GM12878 (cell line): ENCODE measurements around the gene TRIM54. TPM values are rescaled to one million over a fixed set of nuclear protein-coding genes. Genes with fewer than 3 reads are reported as not detected.

Experiments
- ATAC-seq: fragments of 200-7000 bp; cut with Tn5 transposase; 3 replicates; pipeline ENCODE4 v1.9.1; 2020; ENCODE audit warnings: mild to moderate bottlenecking, moderate library complexity
- BruUV-seq: library from RNA; stranded (reverse); fragments of 400-500 nt; replicated peaks from 2 replicates; lab custom pipeline; 2021; lab: Mats Ljungman, UMichigan
- CTCF ChIA-PET: fragments of 300-600 bp; sonication (Branson Sonifier 250); formaldehyde crosslinking; extraction: SDS; loops from one replicate; lab custom pipeline; 2021; ENCODE audit warnings: inconsistent platforms; lab: Yijun Ruan, JAX
- POLR2A ChIA-PET: fragments of 350-600 bp; formaldehyde crosslinking; extraction: SDS; loops from one replicate; lab custom pipeline; 2021; ENCODE audit warnings: inconsistent platforms; lab: Charles Lee
- RAD21 ChIA-PET: fragments of 300-600 bp; sonication (Branson Sonifier 250); formaldehyde crosslinking; loops from one replicate; lab custom pipeline; 2023; ENCODE audit warnings: antibody characterized with exemption; ENCODE audit not compliant: unreplicated experiment; lab: Charles Lee
- SMC1A ChIA-PET: fragments of 300-600 bp; sonication (Branson Sonifier 250); formaldehyde crosslinking; loops from one replicate; lab custom pipeline; 2023; ENCODE audit not compliant: unreplicated experiment, uncharacterized antibody; lab: Charles Lee
- DNase-seq: peaks from one replicate; pipeline ENCODE4 v3.0.0-alpha.2; 2011; ENCODE audit warnings: low read depth, low spot score
- FAIRE-seq: peaks from 3 replicates; lab custom pipeline; 2011; peaks lifted over from hg19 to GRCh38; lab: Jason Lieb, UNC
- H2AFZ ChIP-seq: 2 replicates; pipeline ENCODE4 v1.6.0; 2011; ENCODE audit warnings: low read depth, low read length, control low read depth; ENCODE audit not compliant: control insufficient read depth
- H3K27ac ChIP-seq: 2 replicates; pipeline ENCODE4 v1.5.1; 2011; ENCODE audit warnings: control low read depth; ENCODE audit not compliant: control insufficient read depth, insufficient read depth
- H3K27me3 ChIP-seq, 2 experiments: replicated peaks in 1 of 2; 2 replicates each; pipeline versions ENCODE4 v1.6.0 to v1.6.1; 2011; ENCODE audit warnings: low read length in 1 of 2; ENCODE audit not compliant: control insufficient read depth in 2 of 2, insufficient read depth in 2 of 2
- H3K36me3 ChIP-seq, 2 experiments: 2 replicates each; pipeline ENCODE4 v1.5.1; 2011; ENCODE audit warnings: low read length in 1 of 2; ENCODE audit not compliant: control insufficient read depth in 2 of 2, insufficient read depth in 2 of 2
- H3K4me1 ChIP-seq: 2 replicates; pipeline ENCODE4 v1.6.1; 2011; ENCODE audit warnings: mild to moderate bottlenecking, low read length, moderate library complexity, mixed read lengths; ENCODE audit not compliant: control insufficient read depth, insufficient read depth
- H3K4me2 ChIP-seq: 2 replicates; pipeline ENCODE4 v1.6.0; 2011; ENCODE audit warnings: control low read depth; ENCODE audit not compliant: control insufficient read depth, insufficient read depth
- H3K4me3 ChIP-seq: fragments of 200-600 bp; sonication (generic); 2 replicates; pipeline ENCODE4 v1.5.1; 2016
- H3K79me2 ChIP-seq: 2 replicates; pipeline ENCODE4 v1.6.0; 2011; ENCODE audit warnings: low read length; ENCODE audit not compliant: control insufficient read depth, insufficient read depth
- H3K9ac ChIP-seq: 2 replicates; pipeline ENCODE4 v1.8.0; 2011; ENCODE audit warnings: low read length, control low read depth, mixed read lengths; ENCODE audit not compliant: control insufficient read depth, insufficient read depth
- H3K9me3 ChIP-seq: replicated peaks from 3 replicates; pipeline ENCODE4 v1.5.1; 2011; ENCODE audit warnings: mild to moderate bottlenecking, low read length; ENCODE audit not compliant: control insufficient read depth, insufficient read depth
- H4K20me1 ChIP-seq: 2 replicates; pipeline ENCODE4 v1.6.0; 2011; ENCODE audit not compliant: control insufficient read depth, insufficient read depth
- BRCA1 ChIP-seq: IDR thresholded peaks from 2 replicates; pipeline ENCODE4 v1.6.1; 2011; ENCODE audit warnings: low read depth, low read length, improper control_type of control experiment
- CBX5 ChIP-seq: sonication (generic); IDR thresholded peaks from 2 replicates; pipeline ENCODE4 v1.6.1; 2016; ENCODE audit warnings: low read depth, moderate library complexity, mild to moderate bottlenecking, inconsistent platforms
- CTCF ChIP-seq, 3 experiments: IDR thresholded peaks in 2 of 3; conservative IDR thresholded peaks in 1 of 3; 2 replicates each; pipeline ENCODE4 v1.5.1; 2011; ENCODE audit warnings: low read depth in 3 of 3, low read length in 3 of 3, mild to moderate bottlenecking in 3 of 3, control low read depth in 2 of 3, moderate library complexity in 2 of 3, inconsistent platforms in 1 of 3, mixed read lengths in 1 of 3; ENCODE audit not compliant: control insufficient read depth in 2 of 3, insufficient read depth in 1 of 3; ENCODE audit errors: extremely low read depth in 1 of 3
- CUX1 ChIP-seq: IDR thresholded peaks from 2 replicates; pipeline ENCODE4 v1.6.1; 2012; ENCODE audit warnings: improper control_type of control experiment, low read depth, low read length; ENCODE audit not compliant: insufficient replicate concordance
- ELK1 ChIP-seq: IDR thresholded peaks from 2 replicates; pipeline ENCODE4 v1.6.1; 2012; ENCODE audit warnings: low read depth, low read length, improper control_type of control experiment
- ETV6 ChIP-seq, 2 experiments: fragments of 450-650 bp in 1 of 2; IDR thresholded peaks in 1 of 2; conservative IDR thresholded peaks in 1 of 2; 2 replicates each; pipeline ENCODE4 v1.6.1; 2014; ENCODE audit warnings: antibody characterized with exemption in 1 of 2, borderline replicate concordance in 1 of 2, low read depth in 1 of 2, mild to moderate bottlenecking in 1 of 2, moderate library complexity in 1 of 2
- FOS ChIP-seq: IDR thresholded peaks from 3 replicates; pipeline ENCODE4 v1.6.1; 2011; ENCODE audit warnings: borderline replicate concordance; ENCODE audit not compliant: insufficient read length; ENCODE audit errors: extremely low read depth
- KAT2A ChIP-seq: conservative IDR thresholded peaks from 2 replicates; pipeline ENCODE4 v1.6.1; 2011; ENCODE audit warnings: low read depth, low read length; ENCODE audit not compliant: control insufficient read depth
- MTA3 ChIP-seq: IDR thresholded peaks from 2 replicates; pipeline ENCODE4 v1.6.1; 2012; ENCODE audit warnings: low read length, inconsistent platforms, borderline replicate concordance
- RELA ChIP-seq: fragments of 450-650 bp; IDR thresholded peaks from 2 replicates; pipeline ENCODE4 v1.8.0; 2014; ENCODE audit warnings: borderline replicate concordance; ENCODE audit not compliant: partially characterized antibody
- ZNF207 ChIP-seq: fragments of 450-650 bp; IDR thresholded peaks from 2 replicates; pipeline ENCODE4 v1.6.1; 2014; ENCODE audit warnings: antibody characterized with exemption, mild to moderate bottlenecking, borderline replicate concordance
- ZNF217 ChIP-seq: fragments of 450-650 bp; IDR thresholded peaks from 2 replicates; pipeline ENCODE4 v1.6.1; 2017; ENCODE audit warnings: antibody characterized with exemption, mild to moderate bottlenecking
- ZNF24 ChIP-seq: fragments of 450-650 bp; IDR thresholded peaks from 2 replicates; pipeline ENCODE4 v1.6.1; 2017; ENCODE audit warnings: antibody characterized with exemption, mild to moderate bottlenecking
- ZNF622 ChIP-seq: fragments of 450-650 bp; IDR thresholded peaks from 2 replicates; pipeline ENCODE4 v1.6.1; 2017; ENCODE audit warnings: mild to moderate bottlenecking, inconsistent platforms
- WGBS: methylation state at CpG from one replicate; pipeline ENCODE4 v1.1.6; 2016; ENCODE audit warnings: low lambda C conversion rate; ENCODE audit not compliant: insufficient replicate concordance, insufficient coverage; ENCODE audit errors: missing lambda C conversion rate; 5-methylcytosine and 5-hydroxymethylcytosine counted together
- in situ Hi-C: fragments of 300-500 bp; cut with MboI; formaldehyde crosslinking; loops from 9 replicates; pipeline ENCODE4 v1.14.3; 2018; ENCODE audit warnings: mixed read lengths
- intact Hi-C: fragments of 100-400 bp; cut with micrococcal nuclease; formaldehyde crosslinking; loops from one replicate; pipeline ENCODE4 v1.14.2; 2022; ENCODE audit not compliant: unreplicated experiment
- polyA plus RNA-seq, 11 experiments: library from polyadenylated mRNA; depleted of rRNA in 4 of 11; unstranded in 6 of 11; stranded (reverse) in 5 of 11; fragments of >200 nt; fragmentation: Nextera tagmentation in 4 of 11; fragmentation: Illumina TruSeq in 1 of 11; extraction: Ambion mirVana in 4 of 11; extraction: Trizol in 1 of 11; gene quantifications; 1 replicate in 1 of 11; 2 replicates in 10 of 11; pipeline versions ENCODE4 v1.2.1 to v1.2.3, GENCODE V29; 2011 to 2016; ENCODE audit warnings: inconsistent platforms in 2 of 11, missing spikeins in 2 of 11, low read depth in 1 of 11
- total RNA-seq, 4 experiments: library from RNA; depleted of rRNA in 3 of 4; stranded (reverse); fragments of >200 nt in 3 of 4; fragmentation: Illumina TruSeq in 1 of 4; extraction: Trizol in 1 of 4; gene quantifications; 2 replicates each; pipeline versions ENCODE4 v1.2.1 to v1.2.3, GENCODE V29; 2013 to 2021

TRIM54 gene
- total and polyA plus RNA-seq, 10 of the 15 experiments (the other 5 are each of a cell fraction or from before 2014, with no cell fraction given) = 0.03 to 0.08 TPM; not detected in 8

GRCh38 chr2:27281442-27281841 lies 787 bp upstream of the TRIM54 start:
- FAIRE-seq = no peak
- no peak overlapping the region for H2AFZ ChIP-seq
- CTCF ChIA-PET = interaction anchor here (0.9 to 9.6 kb wide), 11 partner anchors 9 to 319 kb away, joined by 3 to 132 read pairs (median 14); partner anchors contain the start of gene KHK
- 0% methylated on average over 3 of the region's 3 CpGs for WGBS
- no peaks in the 10 kb centered on the region for H4K20me1 ChIP-seq
- SMC1A ChIA-PET = interaction anchor here (0.8 to 3.9 kb wide), 7 partner anchors 11 to 324 kb away, joined by 3 to 21 read pairs (median 10); no protein-coding TSS in a partner anchor
- no peaks in the 10 kb centered on the region for H3K9me3 ChIP-seq
- no peak for DNase-seq
- no peaks in the 10 kb centered on the region for H3K79me2 ChIP-seq
- POLR2A ChIA-PET = interaction anchor here (0.7 kb wide), 1 partner anchor 209 kb away, joined by 3 read pairs; no protein-coding TSS in a partner anchor
- no peak for ATAC-seq
- H3K27me3 ChIP-seq = peaks cover 0 to 6% of the 10 kb centered on the region in 2 experiments; a peak in 2 of 4 replicates
- TF ChIP-seq ZNF622 = no peak
- no peak for TF ChIP-seq ELK1
- TF ChIP-seq KAT2A = no peak
- TF ChIP-seq ETV6 (conservative IDR thresholded peaks at IDR 0.05 in 1 of 2, IDR thresholded peaks at IDR 0.05 in 1 of 2; ENCODE audit: borderline replicate concordance in 1 of 2, low read depth in 1 of 2) = no peak
- no peak for TF ChIP-seq BRCA1
- no peak for TF ChIP-seq ZNF207
- no peak for TF ChIP-seq ZNF24
- no peak for TF ChIP-seq CBX5
- TF ChIP-seq RELA = no peak
- TF ChIP-seq ZNF217 = no peak
- no peak for TF ChIP-seq FOS
- TF ChIP-seq CUX1 = no peak
- no peak for TF ChIP-seq CTCF (IDR thresholded peaks at IDR 0.05 in 2 of 3, conservative IDR thresholded peaks at IDR 0.05 in 1 of 3; ENCODE audit: control insufficient read depth in 2 of 3, extremely low read depth in 1 of 3, insufficient read depth in 1 of 3, low read depth in 3 of 3, low read length in 3 of 3)
- no peak for TF ChIP-seq MTA3
- H3K9ac ChIP-seq = no peak overlapping the region
- no TSS peak for BruUV-seq
- H3K27ac ChIP-seq = no peak overlapping the region
- H3K4me1 ChIP-seq = no peaks in the 10 kb centered on the region
- RAD21 ChIA-PET = interaction anchor here (0.9 to 4.1 kb wide), 3 partner anchors 16 to 320 kb away, joined by 3 to 25 read pairs (median 16); no protein-coding TSS in a partner anchor
- in situ Hi-C loops = loop anchor here (5.0 kb wide), 2 partner anchors 184 to 319 kb away; no protein-coding TSS in a partner anchor
- H3K4me3 ChIP-seq = no peak overlapping the region
- intact Hi-C loops = loop anchor here (2.0 to 10.0 kb wide), 2 partner anchors 107 to 321 kb away; no protein-coding TSS in a partner anchor
- no peaks in the 10 kb centered on the region for H3K36me3 ChIP-seq
- H3K4me2 ChIP-seq = no peak overlapping the region
